GM19324 (cell line): ENCODE results near the gene DPP8.

Experiments
- ATAC-seq: cut with Tn5 transposase; IDR thresholded peaks from one replicate; pipeline ENCODE4 v1.9.1; 2021; ENCODE audit warnings: mild to moderate bottlenecking, moderate library complexity; ENCODE audit not compliant: unreplicated experiment, low FRiP score

The DPP8 gene

GRCh38 chr15:65434201-65434600 lies 83.3 kb downstream of the DPP8 start:
- no peak for ATAC-seq

GRCh38 chr15:65431731-65432130 lies 85.8 kb downstream of the DPP8 start:
- no peak for ATAC-seq

GRCh38 chr15:65426216-65426853 lies 91.2 kb downstream of the DPP8 start:
- ATAC-seq = no peak

DNA sequence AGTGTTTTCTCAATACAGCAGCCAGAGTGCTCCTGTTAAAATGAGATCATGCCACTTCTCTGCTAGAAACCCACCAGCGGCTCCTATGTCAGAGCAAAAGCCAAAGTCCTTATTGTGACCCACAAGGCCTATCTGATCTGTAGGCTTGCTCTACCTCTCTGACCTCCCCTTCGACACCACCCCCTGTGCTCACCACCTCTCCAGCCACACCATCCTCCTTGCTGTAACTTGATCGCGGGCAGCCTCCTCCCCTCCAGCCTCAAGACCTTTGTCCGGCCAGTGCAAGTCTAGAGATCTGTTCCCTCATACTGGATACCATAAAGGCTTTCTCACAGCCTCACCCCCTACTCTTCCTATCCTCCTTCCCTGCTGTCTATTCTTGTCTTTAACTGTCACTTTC lies 92.8 kb downstream of the DPP8 start:
- no peak for ATAC-seq

GRCh38 chr15:65423976-65424679 lies 93.4 kb downstream of the DPP8 start:
- ATAC-seq = no peak

GRCh38 chr15:65423150-65423975 lies 94.1 kb downstream of the DPP8 start:
- ATAC-seq = no peak

- no peak for ATAC-seq
Measured at GRCh38 chr15:65421360-65422215, 95.9 kb downstream of the DPP8 start.

DNA sequence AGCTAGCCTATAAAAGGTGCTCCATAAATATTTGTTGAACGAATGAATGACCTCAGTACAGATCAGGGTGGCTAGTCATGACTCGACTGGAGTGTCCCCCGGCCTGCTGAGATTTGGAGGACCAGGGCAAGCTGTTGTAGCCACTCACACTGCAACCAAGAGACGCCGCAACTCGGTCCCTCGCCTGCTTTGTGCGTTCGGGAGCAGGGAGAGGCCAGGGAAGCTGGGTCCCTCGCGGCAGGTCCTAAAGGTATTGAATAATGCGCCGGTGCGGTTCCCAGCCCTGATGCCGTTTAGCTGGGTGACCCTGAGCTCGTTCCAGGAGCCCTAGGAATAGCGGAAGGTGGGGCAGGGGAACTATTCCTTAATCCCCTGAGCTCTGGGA lies 96.5 kb downstream of the DPP8 start:
- no peak for ATAC-seq

- ATAC-seq = no peak
Measured at GRCh38 chr15:65418596-65418995, 98.9 kb downstream of the DPP8 start.

DNA sequence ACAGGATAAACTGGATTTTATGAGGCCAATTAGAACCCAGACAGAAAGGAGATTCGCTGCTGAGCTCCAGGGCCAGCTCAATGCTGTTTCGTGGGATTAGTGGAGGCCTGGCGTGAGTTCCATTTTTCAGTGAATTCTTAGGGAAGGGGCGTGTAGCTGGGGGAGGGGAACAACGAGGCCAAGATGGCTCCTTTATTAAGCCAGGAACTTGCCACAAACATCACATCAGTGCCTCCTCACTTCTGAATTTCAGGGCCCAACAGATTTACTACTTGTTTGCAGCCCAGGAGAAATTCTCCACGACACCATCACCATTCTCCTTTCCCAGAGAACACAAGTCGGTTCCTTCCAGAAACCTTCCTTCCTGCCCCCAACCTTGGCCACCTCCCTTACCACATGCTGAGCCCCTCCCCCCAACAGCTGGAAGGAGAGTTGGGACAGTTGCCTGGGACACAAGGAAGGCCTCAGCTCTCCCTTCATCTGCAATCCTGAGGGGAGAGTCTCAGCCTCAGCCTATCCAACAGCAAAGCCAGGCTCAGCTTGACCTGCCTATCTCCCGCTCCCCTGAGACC lies 100.6 kb downstream of the DPP8 start:
- no peak for ATAC-seq

DNA sequence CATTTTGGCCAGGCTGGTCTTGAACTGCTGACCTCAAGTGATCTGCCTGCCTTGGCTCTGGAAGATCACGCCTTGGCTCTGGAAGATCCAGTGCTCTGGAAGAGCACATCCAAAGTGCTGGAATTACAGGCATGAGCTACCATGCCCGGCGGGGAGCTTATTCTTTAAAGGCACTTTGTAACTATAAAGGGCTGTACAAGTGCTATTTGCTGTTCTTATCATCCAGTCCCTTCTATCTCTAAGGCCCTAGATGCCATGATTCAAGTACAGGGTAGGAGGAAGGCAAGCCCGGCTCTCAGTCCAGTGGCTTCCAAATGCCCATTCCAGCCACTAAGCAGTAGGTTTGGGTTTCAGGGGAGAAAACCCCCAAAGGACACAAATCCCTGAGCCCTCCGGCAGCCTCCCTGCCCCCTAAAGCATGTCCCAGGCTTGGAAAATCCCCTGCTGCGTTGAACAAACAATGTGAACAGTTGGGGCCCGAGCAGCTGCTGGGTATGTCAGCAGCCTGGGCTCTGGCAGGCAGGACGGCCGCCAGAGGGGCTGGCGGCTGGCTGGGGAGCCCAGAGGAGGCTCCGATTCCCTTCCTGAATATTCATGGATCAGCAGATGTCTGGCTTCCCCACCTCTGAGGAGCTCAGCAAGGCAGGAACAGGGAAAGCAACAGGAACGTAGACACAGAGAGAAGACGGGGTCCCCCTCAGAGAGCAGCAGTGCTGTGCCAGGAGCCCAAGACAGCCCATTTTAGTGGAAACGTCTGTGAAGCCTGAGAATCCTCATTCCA lies 102.5 kb downstream of the DPP8 start:
- ATAC-seq = no peak

DNA sequence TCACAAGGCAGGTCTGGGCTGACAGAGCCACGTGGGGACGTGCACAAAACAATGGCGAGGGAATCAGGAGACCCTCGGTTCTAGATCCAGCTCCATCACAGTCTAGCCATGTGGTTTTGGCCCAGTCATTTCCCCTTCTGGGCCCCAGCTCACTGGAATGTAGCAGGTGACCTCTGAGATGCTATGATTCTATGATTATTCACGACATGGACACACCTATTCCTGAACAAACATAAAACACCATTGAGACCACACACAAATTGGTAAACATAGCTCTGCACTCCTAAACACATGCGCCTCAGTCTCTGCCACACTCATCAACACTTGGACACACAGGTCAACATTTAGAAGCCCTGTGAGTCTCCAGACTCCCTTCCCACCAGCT lies 103.7 kb downstream of the DPP8 start:
- no peak for ATAC-seq

DNA sequence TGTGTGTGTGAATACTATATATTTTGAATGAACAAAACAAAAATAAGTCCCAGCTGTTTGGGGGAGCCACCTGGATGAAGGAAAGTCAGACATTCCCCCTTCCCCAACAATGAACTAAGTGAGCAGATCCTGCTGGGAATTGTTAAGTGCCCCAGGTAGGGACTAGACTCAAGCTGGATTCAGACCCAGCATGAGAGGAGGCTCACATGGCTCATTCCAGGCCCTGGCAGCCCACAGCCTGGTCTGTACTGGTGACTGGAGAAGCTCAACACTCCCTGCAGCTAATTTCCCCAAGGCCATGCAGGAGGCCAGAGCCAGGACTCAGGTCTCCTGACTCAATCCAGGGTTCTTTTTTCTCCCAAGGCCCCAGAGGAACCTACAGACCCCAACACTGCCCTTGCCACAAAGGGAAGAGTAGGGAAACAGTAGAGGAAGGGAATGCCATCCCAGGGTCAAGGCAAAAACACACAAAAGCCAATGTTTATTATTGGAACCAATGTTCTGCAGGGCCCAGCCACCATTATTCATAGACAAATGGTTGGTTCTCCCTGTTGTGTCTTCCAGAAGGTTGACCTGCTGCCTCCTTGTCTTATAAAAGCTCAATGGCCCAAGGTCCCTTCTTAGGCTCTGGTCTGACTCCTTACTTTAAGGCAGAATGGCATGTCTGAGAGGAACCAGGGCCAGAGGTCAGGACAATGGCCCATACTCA lies 104.3 kb downstream of the DPP8 start:
- no peak for ATAC-seq

- no peak for ATAC-seq
Measured at GRCh38 chr15:65412556-65412955, 104.9 kb downstream of the DPP8 start.

DNA sequence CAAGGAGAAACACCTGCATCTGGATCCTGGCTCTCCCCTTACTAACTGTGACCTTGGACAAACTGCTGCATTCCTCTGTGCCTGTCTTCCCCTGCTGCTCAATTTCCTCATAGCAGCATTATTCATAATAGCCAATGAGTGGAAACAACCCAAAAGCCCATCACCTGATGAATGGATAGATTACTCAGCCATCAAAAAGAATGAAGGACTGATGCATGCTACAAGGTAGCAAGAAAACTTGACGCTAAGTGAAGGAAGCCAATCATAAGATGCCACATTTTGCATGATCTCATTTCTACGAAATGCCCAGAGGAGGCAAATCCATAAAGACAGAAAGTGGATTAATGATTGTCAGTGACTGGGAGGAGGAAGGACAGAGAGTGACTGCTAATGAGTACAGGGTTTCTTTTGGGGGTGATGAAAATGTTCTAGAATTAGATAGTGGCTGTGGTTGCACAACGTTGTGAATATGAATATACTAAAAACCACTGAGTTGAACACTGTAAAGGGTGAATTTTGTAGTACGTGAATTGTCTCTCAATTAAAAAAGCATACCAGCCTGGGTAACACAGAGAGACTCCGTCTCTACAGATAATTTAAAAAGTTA lies 105.9 kb downstream of the DPP8 start:
- ATAC-seq = no peak

GRCh38 chr15:65410972-65411371 lies 106.5 kb downstream of the DPP8 start:
- ATAC-seq = no peak

DNA sequence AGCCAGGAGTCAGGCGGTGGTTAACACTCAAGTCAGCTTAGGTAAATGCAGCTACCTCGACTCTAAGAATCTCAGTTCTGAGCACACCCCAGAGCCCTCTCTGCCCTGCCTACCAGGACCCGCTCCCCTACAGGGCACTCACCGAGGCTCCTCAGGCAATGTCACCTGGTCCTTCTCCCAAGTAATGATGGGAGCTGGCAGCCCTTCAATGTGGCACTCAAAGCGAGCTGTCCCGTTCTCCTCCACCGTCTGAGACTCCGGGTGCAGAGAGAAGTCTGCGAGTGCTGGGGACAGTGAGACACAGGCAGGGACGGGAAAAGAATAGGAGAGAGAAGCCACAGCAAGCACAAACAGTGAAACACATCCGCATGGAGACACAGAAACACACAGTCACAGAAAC lies 107.5 kb downstream of the DPP8 start:
- no peak for ATAC-seq

GRCh38 chr15:65409036-65409631 lies 108.4 kb downstream of the DPP8 start:
- ATAC-seq = no peak
